HepG2 (cell line): Measurements from ENCODE around the gene HIPK2. TPM values are rescaled to one million over a fixed set of nuclear protein-coding genes. Genes with fewer than 3 reads are reported as not detected.

Experiments used
- ATAC-seq: fragments of 200-7000 bp; cut with Tn5 transposase; 3 replicates; pipeline ENCODE4 v1.9.1; 2020; ENCODE audit warnings: mild to moderate bottlenecking, moderate library complexity
- BruUV-seq: library from RNA; stranded (reverse); fragments of 400-500 nt; replicated peaks from 2 replicates; lab custom pipeline; 2021; lab: Mats Ljungman, UMichigan
- CTCF ChIA-PET: fragments of 300-600 bp; formaldehyde crosslinking; extraction: SDS; loops from one replicate; lab custom pipeline; 2021; ENCODE audit warnings: low total read pairs, inconsistent platforms, low intra/inter-chr PET ratio; lab: Yijun Ruan, JAX
- POLR2A ChIA-PET: fragments of 350-600 bp; sonication (Branson Sonifier 250); formaldehyde crosslinking; loops from one replicate; lab custom pipeline; 2020; ENCODE audit warnings: antibody characterized with exemption, inconsistent platforms; lab: Yijun Ruan, JAX
- DNase-seq: peaks from one replicate; pipeline ENCODE4 v3.0.0-alpha.2; 2015; ENCODE audit warnings: low spot score
- FAIRE-seq: peaks from 3 replicates; lab custom pipeline; 2011; peaks lifted over from hg19 to GRCh38; lab: Jason Lieb, UNC
- H2AFZ ChIP-seq: one replicate; pipeline ENCODE4 v1.6.1; 2011; ENCODE audit warnings: low read length, inconsistent platforms
- H3K27ac ChIP-seq: fragments of 300-600 bp; 3 replicates; pipeline ENCODE4 v1.8.0; 2011; ENCODE audit warnings: mixed run types, mild to moderate bottlenecking, mixed read lengths, low read length, inconsistent platforms; ENCODE audit not compliant: insufficient read depth; ENCODE audit errors: extremely low read length
- H3K27me3 ChIP-seq, 2 experiments: fragments of 200-600 bp in 1 of 2; 2 replicates in 1 of 2; 3 replicates in 1 of 2; pipeline versions ENCODE4 v1.6.0 to v1.8.0; 2011; ENCODE audit warnings: low read length in 2 of 2, mild to moderate bottlenecking in 2 of 2, moderate library complexity in 2 of 2, inconsistent platforms in 1 of 2; ENCODE audit not compliant: insufficient read depth in 2 of 2, control insufficient read depth in 1 of 2
- H3K36me3 ChIP-seq, 2 experiments: fragments of 200-600 bp in 1 of 2; replicated peaks in 1 of 2; 2 replicates in 1 of 2; 3 replicates in 1 of 2; pipeline versions ENCODE4 v1.5.1 to v1.8.0; 2011; ENCODE audit warnings: low read length in 2 of 2, inconsistent platforms in 1 of 2; ENCODE audit not compliant: insufficient read depth in 2 of 2, control insufficient read depth in 1 of 2
- H3K4me1 ChIP-seq: 2 replicates; pipeline ENCODE4 v1.5.1; 2012; ENCODE audit warnings: low read length, inconsistent platforms; ENCODE audit not compliant: insufficient read depth
- H3K4me2 ChIP-seq: 2 replicates; pipeline ENCODE4 v1.6.0; 2011; ENCODE audit warnings: low read depth, low read length, inconsistent platforms
- H3K4me3 ChIP-seq, 3 experiments: fragments of 200-600 bp in 1 of 3; sonication (generic), shearing (Covaris generic) in 1 of 3; replicated peaks in 1 of 3; 2 replicates each; pipeline ENCODE4 v1.5.1; 2011 to 2016; ENCODE audit warnings: low read length in 3 of 3, inconsistent platforms in 2 of 3, low read depth in 2 of 3, mild to moderate bottlenecking in 2 of 3, control low read depth in 1 of 3, mixed read lengths in 1 of 3; ENCODE audit not compliant: insufficient read depth in 1 of 3
- H3K79me2 ChIP-seq: one replicate; pipeline ENCODE4 v1.6.1; 2011; ENCODE audit warnings: low read length, inconsistent platforms; ENCODE audit not compliant: insufficient read depth
- H3K9ac ChIP-seq: 2 replicates; pipeline ENCODE4 v1.6.0; 2011; ENCODE audit warnings: mild to moderate bottlenecking, low read depth, low read length, inconsistent platforms; ENCODE audit not compliant: insufficient read depth
- H3K9me3 ChIP-seq: 2 replicates; pipeline ENCODE4 v1.5.1; 2012; ENCODE audit warnings: mild to moderate bottlenecking, low read length
- H4K20me1 ChIP-seq: 2 replicates; pipeline ENCODE4 v1.6.0; 2011; ENCODE audit warnings: inconsistent platforms, mild to moderate bottlenecking, low read length, moderate library complexity; ENCODE audit not compliant: insufficient read depth
- ASH2L ChIP-seq: fragments of 300-600, 200-600 bp; sonication (generic); IDR thresholded peaks from 2 replicates; pipeline ENCODE4 v1.7.0; 2017; ENCODE audit warnings: low read depth, mild to moderate bottlenecking, moderate library complexity, mixed read lengths, low read length; ENCODE audit not compliant: insufficient read length
- FOXK2 ChIP-seq: fragments of 450-650 bp; IDR thresholded peaks from 2 replicates; pipeline ENCODE4 v1.6.1; 2016
- KDM5A ChIP-seq: fragments of 200-600 bp; sonication (generic); IDR thresholded peaks from 2 replicates; pipeline ENCODE4 v1.7.0; 2018; ENCODE audit warnings: antibody characterized with exemption, mild to moderate bottlenecking, low read length, borderline replicate concordance
- KDM5B ChIP-seq: sonication (generic); formaldehyde crosslinking; IDR thresholded peaks from 2 replicates; pipeline ENCODE4 v1.4.0; 2020; ENCODE audit warnings: missing genetic modification reagents, mild to moderate bottlenecking, borderline replicate concordance
- MZF1 ChIP-seq: sonication (generic); formaldehyde crosslinking; IDR thresholded peaks from 2 replicates; pipeline ENCODE4 v1.8.1; 2023; ENCODE audit warnings: mild to moderate bottlenecking, missing genetic modification reagents, borderline replicate concordance
- PAXIP1 ChIP-seq: sonication (generic); formaldehyde crosslinking; conservative IDR thresholded peaks from 2 replicates; pipeline ENCODE4 v1.4.0; 2020; ENCODE audit warnings: mild to moderate bottlenecking, missing genetic modification reagents, moderate library complexity
- PHF8 ChIP-seq: sonication (generic); formaldehyde crosslinking; IDR thresholded peaks from 2 replicates; pipeline ENCODE4 v1.5.0; 2020; ENCODE audit warnings: missing genetic modification reagents
- RFXANK ChIP-seq: IDR thresholded peaks from 2 replicates; pipeline ENCODE4 v1.6.1; 2016
- SIN3A ChIP-seq: IDR thresholded peaks from 2 replicates; pipeline ENCODE4 v1.6.1; 2011; ENCODE audit warnings: low read depth, mild to moderate bottlenecking, control low read depth, low read length, borderline replicate concordance
- TBX2 ChIP-seq: sonication (generic); formaldehyde crosslinking; IDR thresholded peaks from 2 replicates; pipeline ENCODE4 v1.5.0; 2020; ENCODE audit warnings: missing genetic modification reagents, mild to moderate bottlenecking, borderline replicate concordance
- THAP8 ChIP-seq: sonication (generic); formaldehyde crosslinking; IDR thresholded peaks from 2 replicates; pipeline ENCODE4 v1.5.1; 2020; ENCODE audit warnings: missing genetic modification reagents, mild to moderate bottlenecking, borderline replicate concordance
- U2AF2 ChIP-seq: fragments of 200-400 bp; formaldehyde crosslinking; IDR thresholded peaks from 2 replicates; pipeline ENCODE4 v1.6.1; 2017; ENCODE audit warnings: low read depth, mild to moderate bottlenecking, low read length
- ZFP1 ChIP-seq: IDR thresholded peaks from 2 replicates; pipeline ENCODE4 v1.6.1; 2016
- ZNF138 ChIP-seq: sonication (generic); formaldehyde crosslinking; IDR thresholded peaks from 2 replicates; pipeline ENCODE4 v1.5.0; 2020; ENCODE audit warnings: mild to moderate bottlenecking, low read depth, missing genetic modification reagents
- ZNF160 ChIP-seq: sonication (generic); formaldehyde crosslinking; IDR thresholded peaks from 2 replicates; pipeline ENCODE4 v1.8.0; 2022; ENCODE audit warnings: mild to moderate bottlenecking, inconsistent platforms, missing genetic modification reagents
- ZNF281 ChIP-seq: sonication (generic); formaldehyde crosslinking; IDR thresholded peaks from 2 replicates; pipeline ENCODE4 v1.4.0; 2020; ENCODE audit warnings: missing genetic modification reagents, borderline replicate concordance
- ZSCAN12 ChIP-seq: sonication (generic); formaldehyde crosslinking; IDR thresholded peaks from 2 replicates; pipeline ENCODE4 v1.9.0; 2021; ENCODE audit warnings: mild to moderate bottlenecking, missing genetic modification reagents
- WGBS: methylation state at CpG from one replicate; pipeline ENCODE4 v1.1.6; 2017; ENCODE audit warnings: low lambda C conversion rate; 5-methylcytosine and 5-hydroxymethylcytosine counted together
- in situ Hi-C: cut with HindIII; loops from 2 replicates; pipeline ENCODE4 v1.10.0; 2017; ENCODE audit warnings: low pct_unique_long_range_greater_than_20kb; ENCODE audit not compliant: extremely low pct_ligation_motif_present
- intact Hi-C: fragments of 100-400 bp; cut with micrococcal nuclease; formaldehyde crosslinking; loops from one replicate; pipeline ENCODE4 v1.10.0; 2022; ENCODE audit not compliant: unreplicated experiment
- polyA plus RNA-seq, 8 experiments: library from polyadenylated mRNA; depleted of rRNA in 3 of 8; stranded (reverse) in 7 of 8; unstranded in 1 of 8; fragments of >200 nt; fragmentation: Illumina TruSeq in 4 of 8; extraction: Trizol in 4 of 8; gene quantifications; 2 replicates each; pipeline versions ENCODE4 v1.2.1 to v1.2.3, GENCODE V29; 2011 to 2016; ENCODE audit warnings: low read depth in 4 of 8, missing spikeins in 1 of 8, mixed read lengths in 1 of 8; ENCODE audit not compliant: insufficient read depth in 1 of 8
- total RNA-seq, 5 experiments: library from RNA; depleted of rRNA; stranded (reverse); fragments of >200 nt; fragmentation: Illumina TruSeq; extraction: Trizol; gene quantifications; 2 replicates each; pipeline ENCODE4 v1.2.3, GENCODE V29; 2016; ENCODE audit warnings: low read depth in 1 of 5

Gene HIPK2
- total and polyA plus RNA-seq, 2 of the 13 experiments (the other 11 are each of a cell fraction or from before 2014, with no cell fraction given), result 14.4 to 20.2 TPM

- H3K9me3 ChIP-seq, result no peaks in the 10 kb centered on the region
- intact Hi-C loops (loop anchor here (1.0 to 2.0 kb wide), 3 partner anchors 64 to 226 kb away; no protein-coding TSS in a partner anchor), in situ Hi-C loops (loop anchor here (5.0 to 10.0 kb wide), 2 partner anchors 132 to 226 kb away; no protein-coding TSS in a partner anchor)
- peak overlapping the region; percentile 95 for H3K9ac ChIP-seq
- ATAC-seq (peak; percentile 22; the same call in 2 of the 3 replicates), DNase-seq (peak; percentile 39), FAIRE-seq (peak; percentile 67)
- no TSS peak for BruUV-seq
- H2AFZ ChIP-seq, result no peak overlapping the region
- peaks cover 68% of the 10 kb centered on the region for H3K4me1 ChIP-seq
- peak overlapping the region; percentile 86 to 94 (median 86) for H3K4me3 ChIP-seq
- WGBS, result under 1% methylated on average over 26 of the region's 26 CpGs
- peaks cover 11% of the 10 kb centered on the region for H4K20me1 ChIP-seq
- CTCF ChIA-PET, result interaction anchor here (2.4 kb wide), 1 partner anchor 225 kb away, joined by 12 read pairs; no protein-coding TSS in a partner anchor
- POLR2A ChIA-PET, result interaction anchor here (0.7 to 1.5 kb wide), 2 partner anchors 36 to 102 kb away, joined by 3 to 6 read pairs; no protein-coding TSS in a partner anchor
- H3K36me3 ChIP-seq, result peaks cover 5 to 6% of the 10 kb centered on the region in 2 experiments; a peak in 4 of 5 replicates
- H3K27me3 ChIP-seq, result no peaks in the 10 kb centered on the region; a peak in 1 of 5 replicates
- H3K4me2 ChIP-seq, result peak overlapping the region; percentile 85
- peak overlapping the region; percentile 92 for H3K27ac ChIP-seq
- peaks cover 55% of the 10 kb centered on the region for H3K79me2 ChIP-seq
- TF ChIP-seq TBX2 (CRISPR knock-in tag) (no peak), U2AF2 (no peak), ZSCAN12 (CRISPR knock-in tag) (no peak), THAP8 (CRISPR knock-in tag) (no peak), ZNF138 (no peak), PHF8 (CRISPR knock-in tag) (0 out of 2 replicates have a peak, but pooled peaks have one; percentile 22), KDM5A (0 out of 2 replicates have a peak, but pooled peaks have one; percentile 16), ZNF281 (CRISPR knock-in tag) (no peak), ZNF160 (no peak), FOXK2 (no peak), PAXIP1 (CRISPR knock-in tag) (peak; percentile 30; the same call in 1 of the 2 replicates), KDM5B (CRISPR knock-in tag) (peak; percentile 40; the same call in 1 of the 2 replicates), MZF1 (CRISPR knock-in tag) (no peak), ZFP1 (CRISPR knock-in tag) (no peak), RFXANK (CRISPR knock-in tag) (no peak), SIN3A (0 out of 2 replicates have a peak, but pooled peaks have one; percentile 52), ASH2L (peak; percentile 18)
These were observed 1.2 kb downstream of the HIPK2 start for GRCh38 chr7:139776486-139777132.
